B cell (primary cell): ENCODE results near the gene TM9SF2. TPM values are rescaled to one million over a fixed set of nuclear protein-coding genes. Genes with fewer than 3 reads are reported as not detected.
"Not testable (repeated sequence)": the region's sequence is repeated elsewhere in the genome, so short reads cannot be mapped to it uniquely, and the experiment has no call there.

Source experiments
- ATAC-seq: fragments of 200-7000 bp; cut with Tn5 transposase; one replicate; pipeline ENCODE4 v1.10.0; 2021; ENCODE audit warnings: low read depth, mild to moderate bottlenecking, moderate number of reproducible peaks, moderate library complexity
- CTCF ChIA-PET: fragments of 350-600 bp; sonication (Branson Sonifier 250); formaldehyde crosslinking; loops from one replicate; lab custom pipeline; 2021; ENCODE audit warnings: antibody characterized with exemption, inconsistent platforms; lab: Charles Lee
- POLR2A ChIA-PET: fragments of 350-600 bp; sonication (Branson Sonifier 250); formaldehyde crosslinking; loops from one replicate; lab custom pipeline; 2021; ENCODE audit warnings: antibody characterized with exemption; lab: Charles Lee
- DNase-seq: peaks from one replicate; pipeline ENCODE4 v3.0.0; 2013
- H2AFZ ChIP-seq: 2 replicates; pipeline ENCODE4 v1.6.1; 2012; ENCODE audit warnings: mild to moderate bottlenecking, low read depth, low read length; ENCODE audit not compliant: insufficient read depth, poor library complexity, severe bottlenecking
- H3K27ac ChIP-seq, 2 donors: 1 replicate in 1 of 2; 2 replicates in 1 of 2; pipeline ENCODE4 v1.5.1; 2012 to 2013; ENCODE audit warnings: low read length in 2 of 2, mild to moderate bottlenecking in 2 of 2, moderate library complexity in 1 of 2
- H3K27me3 ChIP-seq, 4 experiments: fragments of 200-600 bp in 1 of 4; sonication (generic) in 1 of 4; replicated peaks in 1 of 4; 1 replicate in 2 of 4; 2 replicates in 2 of 4; pipeline versions ENCODE4 v1.6.1 to v1.7.0; 2013 to 2016; ENCODE audit warnings: low read length in 3 of 4, mild to moderate bottlenecking in 2 of 4, mixed read lengths in 1 of 4, moderate library complexity in 1 of 4; ENCODE audit not compliant: insufficient read depth in 4 of 4, control insufficient read depth in 3 of 4; ENCODE audit errors: control extremely low read depth in 1 of 4
- H3K36me3 ChIP-seq, 2 experiments: replicated peaks in 1 of 2; 1 replicate in 1 of 2; 2 replicates in 1 of 2; pipeline versions ENCODE4 v1.6.1 to v1.7.1; 2013; ENCODE audit warnings: low read length in 1 of 2; ENCODE audit not compliant: insufficient read depth in 2 of 2, control insufficient read depth in 1 of 2; ENCODE audit errors: control extremely low read depth in 1 of 2, extremely low read depth in 1 of 2
- H3K4me1 ChIP-seq, 2 donors: fragments of 200-600 bp in 1 of 2; sonication (generic) in 1 of 2; 1 replicate in 1 of 2; 2 replicates in 1 of 2; pipeline versions ENCODE4 v1.5.1 to v1.6.1; 2013 to 2017; ENCODE audit warnings: low read length in 2 of 2; ENCODE audit not compliant: control insufficient read depth in 2 of 2, insufficient read depth in 2 of 2
- H3K4me2 ChIP-seq: replicated peaks from 2 replicates; pipeline ENCODE3; 2012; ENCODE audit warnings: mild to moderate bottlenecking, low read depth, low read length; ENCODE audit not compliant: poor library complexity, severe bottlenecking
- H3K4me3 ChIP-seq, 5 experiments: fragments of 200-600 bp in 1 of 5; sonication (generic) in 1 of 5; 1 replicate in 3 of 5; 2 replicates in 2 of 5; pipeline versions ENCODE4 v1.5.1 to v1.7.0; 2011 to 2016; ENCODE audit warnings: low read length in 4 of 5, mild to moderate bottlenecking in 4 of 5, low read depth in 2 of 5, control low read depth in 1 of 5, moderate library complexity in 1 of 5; ENCODE audit not compliant: insufficient read depth in 1 of 5; ENCODE audit errors: control extremely low read depth in 1 of 5, extremely low read depth in 1 of 5
- H3K79me2 ChIP-seq: fragments of 200-600 bp; sonication (generic); one replicate; pipeline ENCODE4 v1.6.0; 2016; ENCODE audit warnings: low read length; ENCODE audit not compliant: control insufficient read depth, insufficient read depth
- H3K9ac ChIP-seq: fragments of 200-600 bp; sonication (generic); 2 replicates; pipeline ENCODE4 v1.6.1; 2017; ENCODE audit warnings: mild to moderate bottlenecking, low read length, moderate library complexity
- H3K9me3 ChIP-seq, 3 donors: one replicate each; pipeline versions ENCODE4 v1.6.1 to v1.7.1; 2013; ENCODE audit warnings: low read length in 2 of 3; ENCODE audit not compliant: control insufficient read depth in 2 of 3, insufficient read depth in 1 of 3; ENCODE audit errors: control extremely low read depth in 1 of 3
- H4K20me1 ChIP-seq: 2 replicates; pipeline ENCODE4 v1.6.0; 2012; ENCODE audit warnings: mild to moderate bottlenecking, low read length; ENCODE audit not compliant: insufficient read depth, control insufficient read depth, poor library complexity, severe bottlenecking
- H3K27ac Mint-ChIP-seq: one replicate; pipeline ENCODE4 v1.8.0; 2021; ENCODE audit warnings: mixed read lengths
- H3K27me3 Mint-ChIP-seq: one replicate; pipeline ENCODE4 v1.8.0; 2021; ENCODE audit warnings: mixed read lengths
- H3K4me1 Mint-ChIP-seq: one replicate; pipeline ENCODE4 v1.8.0; 2021; ENCODE audit warnings: mixed read lengths
- H3K4me3 Mint-ChIP-seq: one replicate; pipeline ENCODE4 v1.8.0; 2021; ENCODE audit warnings: mixed read lengths
- H3K9me3 Mint-ChIP-seq: one replicate; pipeline ENCODE4 v1.8.0; 2022; ENCODE audit warnings: mixed read lengths; ENCODE audit not compliant: insufficient read depth
- CTCF ChIP-seq: fragments of 200-600 bp; IDR thresholded peaks from one replicate; pipeline ENCODE4 v1.8.0; 2022; ENCODE audit warnings: antibody characterized with exemption, mild to moderate bottlenecking
- EZH2 ChIP-seq: IDR thresholded peaks from 2 replicates; pipeline ENCODE4 v1.6.1; 2012; ENCODE audit warnings: borderline replicate concordance, low read depth, mild to moderate bottlenecking, moderate library complexity, low read length; ENCODE audit not compliant: insufficient read depth, poor library complexity, severe bottlenecking
- WGBS: methylation state at CpG from one replicate; pipeline ENCODE4 v1.1.5; 2013; ENCODE audit warnings: missing lambda C conversion rate; ENCODE audit not compliant: insufficient coverage; 5-methylcytosine and 5-hydroxymethylcytosine counted together
- intact Hi-C: fragments of 100-400 bp; cut with micrococcal nuclease; formaldehyde crosslinking; loops from one replicate; pipeline ENCODE4 v1.10.0; 2022
- polyA plus RNA-seq: library from polyadenylated mRNA; depleted of rRNA; stranded (reverse); fragments of >200 nt; gene quantifications from 2 replicates; pipeline ENCODE4 v1.2.3, GENCODE V29; 2012
- total RNA-seq, 2 donors: library from RNA; stranded (reverse); fragments of 120-200 nt in 1 of 2; gene quantifications; 1 replicate in 1 of 2; 2 replicates in 1 of 2; pipeline versions ENCODE4 v1.2.3 to v1.2.4, GENCODE V29; 2013 to 2022

TM9SF2 gene
- total and polyA plus RNA-seq, 2 donors (not counting 1 experiment from before 2014, with no cell fraction given): 20.2 to 63.6 TPM

- Histone ChIP-seq H3K4me1 (no peaks in the 10 kb centered on the region), H3K9ac (no peak overlapping the region), H4K20me1 (no peaks in the 10 kb centered on the region), H3K27ac (no peak overlapping the region), H3K4me3 (no peak overlapping the region), H3K79me2 (peaks cover 10% of the 10 kb centered on the region), H3K4me2 (no peak overlapping the region), H3K27me3 (no peaks in the 10 kb centered on the region), H2AFZ (no peak overlapping the region), H3K9me3 (peaks cover 0 to 3% (median 0%) of the 10 kb centered on the region in 3 donors), H3K36me3 (no peaks in the 10 kb centered on the region)
- ChIA-PET CTCF (interaction anchor here (0.5 to 2.0 kb wide), 2 partner anchors 16 to 127 kb away, joined by 3 to 5 read pairs; no protein-coding TSS in a partner anchor), POLR2A (no interaction called here)
- Mint-ChIP-seq H3K4me1 (no peaks in the 10 kb centered on the region), H3K27ac (no peak overlapping the region), H3K4me3 (no peak overlapping the region), H3K27me3 (no peaks in the 10 kb centered on the region), H3K9me3 (no peaks in the 10 kb centered on the region)
- no CpG with 5 or more reads among the region's 3 CpGs for WGBS
- no peak for DNase-seq
- no peak for ATAC-seq
- intact Hi-C loops: no loop called here
- TF ChIP-seq EZH2: no peak
- no peak for TF ChIP-seq CTCF
These were observed 12.2 kb upstream of the TM9SF2 start for GRCh38 chr13:99489028-99489427.

GRCh38 chr13:99491750-99492149 is 9.5 kb upstream of the TM9SF2 start:
- H3K4me3 ChIP-seq, H3K36me3 ChIP-seq, H4K20me1 ChIP-seq, CTCF ChIA-PET, H3K4me3 Mint-ChIP-seq, H3K27me3 ChIP-seq, H3K9me3 Mint-ChIP-seq, H3K4me2 ChIP-seq, intact Hi-C loops, H3K27ac ChIP-seq, H3K27me3 Mint-ChIP-seq, H3K9me3 ChIP-seq, POLR2A ChIA-PET, ATAC-seq, H3K9ac ChIP-seq, DNase-seq, H3K27ac Mint-ChIP-seq, H2AFZ ChIP-seq: not testable (repeated sequence)
- Histone ChIP-seq H3K79me2 (peaks cover 13% of the 10 kb centered on the region), H3K4me1 (peaks cover 16 to 17% of the 10 kb centered on the region in 2 donors)
- no CpG with 5 or more reads among the region's 3 CpGs for WGBS
- peaks cover 19% of the 10 kb centered on the region for H3K4me1 Mint-ChIP-seq
